HCT116 (cell line): Measurements from ENCODE around the gene AZGP1.

ENCODE experiments used
- CTCF ChIP-seq, 3 experiments: fragments of 200-600 bp in 1 of 3; sonication (generic) in 1 of 3; IDR thresholded peaks in 2 of 3; conservative IDR thresholded peaks in 1 of 3; 2 replicates each; pipeline ENCODE4 v1.5.1; 2012 to 2017; ENCODE audit warnings: low read depth in 2 of 3, low read length in 2 of 3, antibody characterized with exemption in 1 of 3, borderline replicate concordance in 1 of 3, control low read depth in 1 of 3, mild to moderate bottlenecking in 1 of 3, mixed read lengths in 1 of 3, mixed run types in 1 of 3, moderate library complexity in 1 of 3; ENCODE audit not compliant: insufficient read depth in 1 of 3
- MAX ChIP-seq: IDR thresholded peaks from 2 replicates; pipeline ENCODE4 v1.6.1; 2012
- RAD21 ChIP-seq: IDR thresholded peaks from 2 replicates; pipeline ENCODE4 v1.6.1; 2012; ENCODE audit warnings: low read depth, mild to moderate bottlenecking

- no peak for TF ChIP-seq MAX
- TF ChIP-seq CTCF (IDR thresholded peaks at IDR 0.05 in 2 of 3, conservative IDR thresholded peaks at IDR 0.05 in 1 of 3; ENCODE audit: borderline replicate concordance in 1 of 3, insufficient read depth in 1 of 3, low read depth in 2 of 3, low read length in 2 of 3): no peak
- TF ChIP-seq RAD21: no peak
These were observed 56.1 kb downstream of the AZGP1 start for GRCh38 chr7:99919814-99920112.
